OCI-LY7 (cell line): ENCODE data around the gene LRRC56. TPM values are rescaled to one million over a fixed set of nuclear protein-coding genes. Genes with fewer than 3 reads are reported as not detected.

Experiments used
- BruUV-seq: library from RNA; stranded (reverse); fragments of 400-500 nt; replicated peaks from 2 replicates; lab custom pipeline; 2021; lab: Mats Ljungman, UMichigan
- CTCF ChIA-PET: fragments of 300-600 bp; sonication (Branson Sonifier 250); formaldehyde crosslinking; loops from one replicate; lab custom pipeline; 2022; ENCODE audit warnings: antibody characterized with exemption; ENCODE audit not compliant: unreplicated experiment; lab: Charles Lee
- POLR2A ChIA-PET: fragments of 300-600 bp; sonication (Branson Sonifier 250); formaldehyde crosslinking; loops from one replicate; lab custom pipeline; 2022; ENCODE audit warnings: antibody characterized with exemption; lab: Charles Lee
- DNase-seq: peaks from one replicate; pipeline ENCODE4 v3.0.0-alpha.2; 2015; ENCODE audit warnings: low spot score
- H2AFZ ChIP-seq: fragments of 200-600 bp; sonication (generic), shearing (Covaris generic); 2 replicates; pipeline ENCODE4 v1.6.1; 2014; ENCODE audit warnings: mild to moderate bottlenecking, antibody characterized with exemption, low read length, moderate library complexity
- H3K27ac ChIP-seq: fragments of 200-600 bp; sonication (generic); 2 replicates; pipeline ENCODE4 v1.5.1; 2014; ENCODE audit warnings: mixed run types, low read depth, mild to moderate bottlenecking, moderate library complexity, low read length, inconsistent platforms; ENCODE audit not compliant: poor library complexity, severe bottlenecking
- H3K36me3 ChIP-seq: fragments of 200-600 bp; sonication (generic); 2 replicates; pipeline ENCODE4 v1.6.1; 2014; ENCODE audit warnings: mild to moderate bottlenecking, antibody characterized with exemption, low read length, moderate library complexity, mixed read lengths; ENCODE audit not compliant: insufficient read depth
- H3K4me1 ChIP-seq: fragments of 200-600 bp; sonication (generic); 2 replicates; pipeline ENCODE4 v1.5.1; 2014; ENCODE audit warnings: mild to moderate bottlenecking, low read length; ENCODE audit not compliant: insufficient read depth, poor library complexity, severe bottlenecking
- H3K4me2 ChIP-seq: fragments of 200-600 bp; sonication (generic); 2 replicates; pipeline ENCODE4 v1.6.1; 2014; ENCODE audit warnings: mild to moderate bottlenecking, low read length
- H3K4me3 ChIP-seq: fragments of 200-600 bp; sonication (generic); 2 replicates; pipeline ENCODE4 v1.5.1; 2014; ENCODE audit warnings: mild to moderate bottlenecking, low read depth, low read length; ENCODE audit not compliant: poor library complexity, severe bottlenecking
- H3K79me2 ChIP-seq: fragments of 200-600 bp; sonication (generic); 2 replicates; pipeline ENCODE4 v1.6.1; 2016; ENCODE audit warnings: low read depth, mild to moderate bottlenecking, low read length, moderate library complexity, mixed read lengths; ENCODE audit not compliant: insufficient read depth
- H3K9me2 ChIP-seq: fragments of 200-600 bp; sonication (generic); 2 replicates; pipeline ENCODE4 v1.6.1; 2016; ENCODE audit warnings: mild to moderate bottlenecking, low read length, mixed read lengths; ENCODE audit not compliant: insufficient read depth
- H3K9me3 ChIP-seq: fragments of 200-600 bp; sonication (generic); 2 replicates; pipeline ENCODE4 v1.6.1; 2014; ENCODE audit warnings: mild to moderate bottlenecking, mixed run types, low read length, mixed read lengths
- H4K20me1 ChIP-seq: fragments of 200-600 bp; sonication (generic); 2 replicates; pipeline ENCODE4 v1.6.1; 2014; ENCODE audit warnings: mild to moderate bottlenecking, antibody characterized with exemption, low read length, moderate library complexity, mixed read lengths; ENCODE audit not compliant: insufficient read depth
- CTCF ChIP-seq: fragments of 200-600 bp; sonication (generic); conservative IDR thresholded peaks from 2 replicates; pipeline ENCODE4 v1.5.1; 2014; ENCODE audit warnings: mild to moderate bottlenecking, antibody characterized with exemption, low read length, moderate library complexity, mixed read lengths
- EZH2phosphoT487 ChIP-seq: fragments of 200-600 bp; sonication (generic); IDR thresholded peaks from 2 replicates; pipeline ENCODE4 v1.6.1; 2018; ENCODE audit warnings: low read depth, borderline replicate concordance, mild to moderate bottlenecking, mixed run types, antibody characterized with exemption, low read length, moderate library complexity, mixed read lengths
- intact Hi-C: fragments of 100-400 bp; cut with micrococcal nuclease; formaldehyde crosslinking; loops from one replicate; pipeline ENCODE4 v1.10.0; 2022; ENCODE audit not compliant: unreplicated experiment
- total RNA-seq, 2 experiments: library from RNA; depleted of rRNA in 1 of 2; stranded (reverse); fragments of >200 nt in 1 of 2; shearing (Covaris generic) in 1 of 2; gene quantifications; 2 replicates each; pipeline ENCODE4 v1.2.3, GENCODE V29; 2014 to 2022

Gene LRRC56
- total RNA-seq, 2 experiments from 2014 or later = 1.6 to 2.5 TPM

- peaks cover 38% of the 10 kb centered on the region for H3K4me1 ChIP-seq
- H2AFZ ChIP-seq = peak overlapping the region; percentile 27
- H3K27ac ChIP-seq = no peak overlapping the region
- peaks cover 26% of the 10 kb centered on the region for H4K20me1 ChIP-seq
- H3K36me3 ChIP-seq = peaks cover 14% of the 10 kb centered on the region; the same call in 1 of the 2 replicates
- H3K79me2 ChIP-seq = peaks cover 30% of the 10 kb centered on the region
- H3K4me2 ChIP-seq = peak overlapping the region; percentile 74
- POLR2A ChIA-PET = interaction anchor here (1.4 kb wide), 1 partner anchor 13 kb away, joined by 3 read pairs; no protein-coding TSS in a partner anchor
- BruUV-seq = no TSS peak
- H3K4me3 ChIP-seq = peak overlapping the region; percentile 67
- intact Hi-C loops = loop anchor here (5.0 kb wide), 2 partner anchors 43 to 233 kb away; partner anchors contain the start of genes IRF7, PIDD1 and RPLP2
- no peaks in the 10 kb centered on the region for H3K9me3 ChIP-seq
- TF ChIP-seq EZH2phosphoT487 (no peak), CTCF (no peak)
- CTCF ChIA-PET = no interaction called here
- no peaks in the 10 kb centered on the region for H3K9me2 ChIP-seq
- DNase-seq = no peak
Measured at GRCh38 chr11:574632-575312, 37.4 kb downstream of the LRRC56 start.

GRCh38 chr11:575313-575995 lies 38.1 kb downstream of the LRRC56 start:
- no peak for TF ChIP-seq EZH2phosphoT487
- TF ChIP-seq CTCF = no peak
- Histone ChIP-seq H4K20me1 (peaks cover 29% of the 10 kb centered on the region), H3K4me3 (peak overlapping the region; percentile 67), H3K79me2 (peaks cover 37% of the 10 kb centered on the region), H2AFZ (peak overlapping the region; percentile 27), H3K9me2 (no peaks in the 10 kb centered on the region), H3K9me3 (no peaks in the 10 kb centered on the region), H3K27ac (no peak overlapping the region), H3K4me2 (peak overlapping the region; percentile 74), H3K36me3 (peaks cover 18% of the 10 kb centered on the region; the same call in 1 of the 2 replicates), H3K4me1 (peaks cover 38% of the 10 kb centered on the region)
- intact Hi-C loops = loop anchor here (5.0 kb wide), 2 partner anchors 42 to 232 kb away; partner anchors contain the start of genes IRF7, PIDD1 and RPLP2
- ChIA-PET CTCF (no interaction called here), POLR2A (interaction anchor here (0.6 to 1.4 kb wide), 6 partner anchors 14 to 222 kb away, joined by 3 to 5 read pairs (median 3); no protein-coding TSS in a partner anchor)
- peak; percentile 78 for DNase-seq
- no TSS peak for BruUV-seq
